Measurements from ENCODE around the gene PCDHGA1. TPM values are rescaled to one million over a fixed set of nuclear protein-coding genes. Genes with fewer than 3 reads are reported as not detected.

Gene PCDHGA1
- polyA plus RNA-seq, 1 donor from 2014 or later, result 0.19 TPM

GRCh38 chr5:141303756-141304155 lies 26.6 kb upstream of the PCDHGA1 start, which contains the start of gene SLC25A2:
SLC25A2 (minus strand) TSS chr5:141304049; CDS start chr5:141303865, 184 bp downstream.
- no peaks in the 10 kb centered on the region for H3K9me2 ChIP-seq (ENCODE audit: insufficient read depth, low read length)
- no peaks in the 10 kb centered on the region for H3K36me3 ChIP-seq (ENCODE audit: insufficient read depth, low read length)
- no peaks in the 10 kb centered on the region for H4K20me1 ChIP-seq (ENCODE audit: insufficient read depth)
- no peaks in the 10 kb centered on the region for H3K79me2 ChIP-seq (replicated peaks; ENCODE audit: insufficient read depth, low read length)
- peaks cover 21% of the 10 kb centered on the region for H3K9me3 ChIP-seq (ENCODE audit: low read length)
- H3K9ac ChIP-seq (ENCODE audit: low read length), result no peak within 1 kb of the TSS
- no peak within 1 kb of the TSS for H3K4me3 ChIP-seq (ENCODE audit: low read length)
- no peaks in the 10 kb centered on the region for H3K27me3 ChIP-seq (ENCODE audit: insufficient read depth, low read depth, low read length)
- no peak within 1 kb of the TSS for H2AFZ ChIP-seq (ENCODE audit: low read depth, low read length)
- no peak within 1 kb of the TSS for H3K27ac ChIP-seq (ENCODE audit: low read length)
- H3F3A ChIP-seq (ENCODE audit: insufficient read depth, low read length, poor library complexity, severe bottlenecking), result no peaks in the 10 kb centered on the region
- no peak within 1 kb of the TSS for H3K4me2 ChIP-seq (ENCODE audit: low read length)
- no peak for TF ChIP-seq POLR2AphosphoS5 (IDR thresholded peaks at IDR 0.05)

- H3K9ac ChIP-seq (ENCODE audit: low read length), result no peak overlapping the region
- no peak overlapping the region for H3K4me2 ChIP-seq (ENCODE audit: low read length)
- H4K20me1 ChIP-seq (ENCODE audit: insufficient read depth), result no peaks in the 10 kb centered on the region
- no peak overlapping the region for H3K4me3 ChIP-seq (ENCODE audit: low read length)
- H3K27ac ChIP-seq (ENCODE audit: low read length), result no peak overlapping the region
- H3K9me3 ChIP-seq (ENCODE audit: low read length), result peaks cover 24% of the 10 kb centered on the region
- H3K36me3 ChIP-seq (ENCODE audit: insufficient read depth, low read length), result no peaks in the 10 kb centered on the region
- no peaks in the 10 kb centered on the region for H3F3A ChIP-seq (ENCODE audit: insufficient read depth, low read length, poor library complexity, severe bottlenecking)
- H2AFZ ChIP-seq (ENCODE audit: low read depth, low read length), result no peak overlapping the region
- no peak for TF ChIP-seq EP300 (conservative IDR thresholded peaks at IDR 0.05; ENCODE audit: poor library complexity, severe bottlenecking)
- TF ChIP-seq EZH2 (IDR thresholded peaks at IDR 0.05; ENCODE audit: borderline replicate concordance, insufficient read depth, low read length, poor library complexity, severe bottlenecking), result no peak
- no peak for TF ChIP-seq REST (IDR thresholded peaks at IDR 0.05; ENCODE audit: borderline replicate concordance)
- no peak for TF ChIP-seq MXI1 (conservative IDR thresholded peaks at IDR 0.05; ENCODE audit: poor library complexity, severe bottlenecking)
- no peak for TF ChIP-seq CTCF (IDR thresholded peaks at IDR 0.05; ENCODE audit: poor library complexity, severe bottlenecking)
- no peak for TF ChIP-seq TAF1 (IDR thresholded peaks at IDR 0.05; ENCODE audit: low read depth)
- no peak for TF ChIP-seq RAD21 (conservative IDR thresholded peaks at IDR 0.05)
- TF ChIP-seq SMC3 (conservative IDR thresholded peaks at IDR 0.05; ENCODE audit: poor library complexity), result no peak
- no peak for TF ChIP-seq POLR2AphosphoS5 (IDR thresholded peaks at IDR 0.05)
- no peaks in the 10 kb centered on the region for H3K79me2 ChIP-seq (replicated peaks; ENCODE audit: insufficient read depth, low read length)
- no peaks in the 10 kb centered on the region for H3K27me3 ChIP-seq (ENCODE audit: insufficient read depth, low read depth, low read length)
- H3K9me2 ChIP-seq (ENCODE audit: insufficient read depth, low read length), result no peaks in the 10 kb centered on the region
Measured at GRCh38 chr5:141306630-141307029, 23.7 kb upstream of the PCDHGA1 start.

GRCh38 chr5:141313711-141314110 lies 16.6 kb upstream of the PCDHGA1 start:
- Histone ChIP-seq H4K20me1 (ENCODE audit: insufficient read depth) (no peaks in the 10 kb centered on the region), H3K4me2 (ENCODE audit: low read length) (no peak overlapping the region), H3K27me3 (ENCODE audit: insufficient read depth, low read depth, low read length) (no peaks in the 10 kb centered on the region), H3K79me2 (replicated peaks; ENCODE audit: insufficient read depth, low read length) (peaks cover 42% of the 10 kb centered on the region), H3K4me3 (ENCODE audit: low read length) (no peak overlapping the region), H3K36me3 (ENCODE audit: insufficient read depth, low read length) (peaks cover 40% of the 10 kb centered on the region), H3K9ac (ENCODE audit: low read length) (no peak overlapping the region), H2AFZ (ENCODE audit: low read depth, low read length) (no peak overlapping the region), H3F3A (ENCODE audit: insufficient read depth, low read length, poor library complexity, severe bottlenecking) (no peaks in the 10 kb centered on the region), H3K27ac (ENCODE audit: low read length) (no peak overlapping the region), H3K9me3 (ENCODE audit: low read length) (peaks cover 40% of the 10 kb centered on the region), H3K9me2 (ENCODE audit: insufficient read depth, low read length) (no peaks in the 10 kb centered on the region)
- TF ChIP-seq REST (IDR thresholded peaks at IDR 0.05; ENCODE audit: borderline replicate concordance) (no peak), EP300 (conservative IDR thresholded peaks at IDR 0.05; ENCODE audit: poor library complexity, severe bottlenecking) (no peak), SMC3 (conservative IDR thresholded peaks at IDR 0.05; ENCODE audit: poor library complexity) (no peak), CTCF (IDR thresholded peaks at IDR 0.05; ENCODE audit: poor library complexity, severe bottlenecking) (no peak), RAD21 (conservative IDR thresholded peaks at IDR 0.05) (no peak), MXI1 (conservative IDR thresholded peaks at IDR 0.05; ENCODE audit: poor library complexity, severe bottlenecking) (no peak), TAF1 (IDR thresholded peaks at IDR 0.05; ENCODE audit: low read depth) (no peak), EZH2 (IDR thresholded peaks at IDR 0.05; ENCODE audit: borderline replicate concordance, insufficient read depth, low read length, poor library complexity, severe bottlenecking) (no peak), POLR2AphosphoS5 (IDR thresholded peaks at IDR 0.05) (no peak)
